A549 (cell line): ENCODE measurements around the gene GOLGA5.
"Not testable (repeated sequence)": the region's sequence is repeated elsewhere in the genome, so short reads cannot be mapped to it uniquely, and the experiment has no call there.

Experiments used
- ELK1 ChIP-seq: fragments of 150-350 bp; IDR thresholded peaks from 2 replicates; pipeline ENCODE4 v1.6.1; 2014; ENCODE audit warnings: low read depth, mild to moderate bottlenecking, low read length
- MAFK ChIP-seq: fragments of 450-650 bp; IDR thresholded peaks from 2 replicates; pipeline ENCODE4 v1.6.1; 2014; ENCODE audit not compliant: partially characterized antibody
- MAX ChIP-seq: IDR thresholded peaks from 2 replicates; pipeline ENCODE4 v1.6.1; 2012
- POLR2A ChIP-seq: IDR thresholded peaks from 2 replicates; pipeline ENCODE4 v1.6.1; 2012; ENCODE audit warnings: mild to moderate bottlenecking, low read length
- RFX5 ChIP-seq: fragments of 450-650 bp; IDR thresholded peaks from 2 replicates; pipeline ENCODE4 v1.7.1; 2014; ENCODE audit warnings: antibody characterized with exemption, mild to moderate bottlenecking, moderate library complexity
- SMC3 ChIP-seq: fragments of >200 bp; sonication (Bioruptor Twin); formaldehyde crosslinking; IDR thresholded peaks from 3 replicates; pipeline ENCODE4 v1.6.1; 2018; ENCODE audit warnings: inconsistent platforms
- SREBF2 ChIP-seq: fragments of 450-650 bp; IDR thresholded peaks from 2 replicates; pipeline ENCODE4 v1.6.1; 2014; ENCODE audit warnings: mild to moderate bottlenecking, moderate library complexity

- not testable (repeated sequence) for TF ChIP-seq SREBF2, SMC3, POLR2A, MAFK, RFX5, ELK1, MAX
These were observed 25.8 kb downstream of the GOLGA5 start for GRCh38 chr14:92819680-92820535.
